Loucy (cell line): ENCODE measurements around the gene RGPD4.

Experiments used
- H2AFZ ChIP-seq: fragments of 200-600 bp; sonication (generic); 2 replicates; pipeline ENCODE4 v1.6.0; 2016; ENCODE audit warnings: antibody characterized with exemption, mild to moderate bottlenecking, low read length, moderate library complexity
- H3F3A ChIP-seq: fragments of 200-600 bp; 2 replicates; pipeline ENCODE4 v1.6.0; 2016; ENCODE audit warnings: antibody characterized with exemption, low read depth, mild to moderate bottlenecking
- H3K27me3 ChIP-seq: fragments of 200-600 bp; sonication (generic); 2 replicates; pipeline ENCODE4 v1.6.1; 2014; ENCODE audit warnings: low read length, mild to moderate bottlenecking; ENCODE audit not compliant: insufficient read depth, poor library complexity, severe bottlenecking
- H3K36me3 ChIP-seq: fragments of 200-600 bp; sonication (generic); 2 replicates; pipeline ENCODE4 v1.6.1; 2016; ENCODE audit warnings: low read length; ENCODE audit not compliant: insufficient read depth
- H3K4me1 ChIP-seq: fragments of 200-600 bp; sonication (generic); 2 replicates; pipeline ENCODE4 v1.5.1; 2014; ENCODE audit warnings: low read length, mild to moderate bottlenecking; ENCODE audit not compliant: insufficient read depth, poor library complexity, severe bottlenecking
- H3K4me2 ChIP-seq: fragments of 200-600 bp; sonication (generic); 2 replicates; pipeline ENCODE4 v1.6.0; 2014; ENCODE audit warnings: antibody characterized with exemption, low read length, low read depth, mild to moderate bottlenecking; ENCODE audit not compliant: poor library complexity, severe bottlenecking
- H3K4me3 ChIP-seq: fragments of 200-600 bp; sonication (generic); 2 replicates; pipeline ENCODE4 v1.5.1; 2014; ENCODE audit warnings: low read length, mild to moderate bottlenecking, mixed read lengths; ENCODE audit not compliant: poor library complexity, severe bottlenecking
- H3K79me2 ChIP-seq: fragments of 200-600 bp; sonication (generic); 2 replicates; pipeline ENCODE4 v1.6.1; 2014; ENCODE audit warnings: low read length; ENCODE audit not compliant: insufficient read depth
- H3K9ac ChIP-seq: fragments of 200-600 bp; sonication (generic); 2 replicates; pipeline ENCODE4 v1.6.0; 2014; ENCODE audit warnings: mild to moderate bottlenecking, low read depth, low read length, moderate library complexity; ENCODE audit not compliant: poor library complexity, severe bottlenecking
- H3K9me2 ChIP-seq: fragments of 200-600 bp; sonication (generic); replicated peaks from 2 replicates; pipeline ENCODE4 v1.6.1; 2016; ENCODE audit warnings: low read depth, low read length, mixed read lengths
- H3K9me3 ChIP-seq: fragments of 200-600 bp; sonication (generic); 2 replicates; pipeline ENCODE4 v1.6.1; 2014; ENCODE audit warnings: mild to moderate bottlenecking, antibody characterized with exemption, low read length, low read depth; ENCODE audit not compliant: insufficient read depth
- H4K20me1 ChIP-seq: fragments of 200-600 bp; sonication (generic); 2 replicates; pipeline ENCODE4 v1.6.0; 2014; ENCODE audit warnings: antibody characterized with exemption, low read length, mild to moderate bottlenecking; ENCODE audit not compliant: insufficient read depth, poor library complexity, severe bottlenecking
- EZH2phosphoT487 ChIP-seq: fragments of 200-600 bp; IDR thresholded peaks from 2 replicates; pipeline ENCODE4 v1.6.1; 2018; ENCODE audit warnings: antibody characterized with exemption, mild to moderate bottlenecking, moderate library complexity, borderline replicate concordance
- TF ChIP-seq, protein P1 (sequence below): fragments of 200-600 bp; sonication (generic); conservative IDR thresholded peaks from 2 replicates; pipeline ENCODE4 v1.5.1; 2014; ENCODE audit warnings: mild to moderate bottlenecking, antibody characterized with exemption, low read length

RGPD4 gene

DNA sequence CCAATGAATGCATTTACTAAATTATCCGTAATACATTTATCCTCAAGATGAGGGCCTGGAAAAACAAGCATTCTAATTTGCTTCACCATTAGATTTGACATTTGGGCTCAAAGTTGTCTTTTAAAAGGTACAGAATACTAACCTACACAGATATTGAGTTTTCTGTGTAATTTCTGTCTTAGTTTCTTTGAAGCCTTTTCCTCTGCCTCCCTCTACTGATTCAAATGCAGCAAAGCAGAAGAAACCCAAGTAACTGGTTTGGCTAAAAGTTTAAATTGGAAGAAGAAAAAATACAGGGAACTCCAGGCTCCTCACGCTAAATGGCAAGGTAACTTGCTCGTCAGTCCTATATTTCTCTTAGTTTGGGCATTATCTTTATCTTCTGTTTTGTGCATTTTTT is 106.3 kb downstream of the RGPD4 start:
- Histone ChIP-seq H3K9me3 (no peaks in the 10 kb centered on the region), H3K4me3 (no peak overlapping the region), H3K9me2 (no peaks in the 10 kb centered on the region), H3K4me2 (no peak overlapping the region), H3K27me3 (no peaks in the 10 kb centered on the region), H3K36me3 (no peaks in the 10 kb centered on the region), H3K9ac (no peak overlapping the region), H3K4me1 (no peaks in the 10 kb centered on the region), H3K79me2 (no peaks in the 10 kb centered on the region), H3F3A (no peaks in the 10 kb centered on the region), H4K20me1 (no peaks in the 10 kb centered on the region), H2AFZ (no peak overlapping the region)
- TF ChIP-seq, protein P1, sequence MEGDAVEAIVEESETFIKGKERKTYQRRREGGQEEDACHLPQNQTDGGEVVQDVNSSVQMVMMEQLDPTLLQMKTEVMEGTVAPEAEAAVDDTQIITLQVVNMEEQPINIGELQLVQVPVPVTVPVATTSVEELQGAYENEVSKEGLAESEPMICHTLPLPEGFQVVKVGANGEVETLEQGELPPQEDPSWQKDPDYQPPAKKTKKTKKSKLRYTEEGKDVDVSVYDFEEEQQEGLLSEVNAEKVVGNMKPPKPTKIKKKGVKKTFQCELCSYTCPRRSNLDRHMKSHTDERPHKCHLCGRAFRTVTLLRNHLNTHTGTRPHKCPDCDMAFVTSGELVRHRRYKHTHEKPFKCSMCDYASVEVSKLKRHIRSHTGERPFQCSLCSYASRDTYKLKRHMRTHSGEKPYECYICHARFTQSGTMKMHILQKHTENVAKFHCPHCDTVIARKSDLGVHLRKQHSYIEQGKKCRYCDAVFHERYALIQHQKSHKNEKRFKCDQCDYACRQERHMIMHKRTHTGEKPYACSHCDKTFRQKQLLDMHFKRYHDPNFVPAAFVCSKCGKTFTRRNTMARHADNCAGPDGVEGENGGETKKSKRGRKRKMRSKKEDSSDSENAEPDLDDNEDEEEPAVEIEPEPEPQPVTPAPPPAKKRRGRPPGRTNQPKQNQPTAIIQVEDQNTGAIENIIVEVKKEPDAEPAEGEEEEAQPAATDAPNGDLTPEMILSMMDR = peak; percentile 78
- no peak for TF ChIP-seq EZH2phosphoT487

DNA sequence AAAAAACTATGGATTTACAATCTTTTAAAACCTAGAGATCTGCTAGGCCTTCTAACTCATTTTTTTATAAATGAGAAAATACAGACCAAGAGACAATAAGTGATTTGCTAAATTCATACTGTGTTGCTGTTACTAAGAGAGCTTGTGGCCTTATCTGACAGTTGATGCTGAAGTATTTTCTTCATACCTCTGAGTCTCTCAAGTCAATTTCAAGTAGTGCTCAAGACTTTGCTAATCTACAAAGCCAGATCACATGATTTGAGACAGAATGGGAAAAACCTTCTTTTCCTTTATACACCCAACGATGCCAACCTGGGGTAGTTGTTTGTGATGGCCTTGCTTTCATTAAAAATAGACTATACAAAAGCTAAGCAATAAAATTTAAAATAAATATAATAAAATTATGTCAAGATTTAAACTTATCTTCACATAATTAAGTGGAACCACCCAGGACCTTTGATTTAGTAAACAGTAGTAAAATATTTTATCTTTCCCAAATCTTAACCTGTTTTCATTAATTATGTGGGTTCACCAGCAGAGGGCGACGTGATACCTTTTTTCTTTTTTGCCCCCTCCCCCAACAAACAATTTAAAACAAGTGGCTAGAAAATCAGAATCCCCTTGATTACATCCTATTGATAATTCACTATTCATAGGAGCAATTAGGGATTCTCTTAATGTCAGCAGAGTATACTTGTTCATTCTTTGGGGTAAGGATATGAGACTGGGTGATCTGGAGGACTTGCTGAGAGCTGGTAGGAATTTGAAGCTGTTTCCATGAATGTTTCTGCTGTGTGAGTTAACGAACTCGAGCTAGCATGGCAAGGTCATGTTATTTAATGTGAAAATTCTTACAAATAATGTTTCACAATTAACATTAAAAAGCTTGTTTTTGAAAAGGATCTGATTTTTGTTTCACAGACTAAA is 110.0 kb downstream of the RGPD4 start:
- no peaks in the 10 kb centered on the region for H3K36me3 ChIP-seq
- H3K9me2 ChIP-seq = no peaks in the 10 kb centered on the region
- H4K20me1 ChIP-seq = no peaks in the 10 kb centered on the region
- H3K79me2 ChIP-seq = no peaks in the 10 kb centered on the region
- no peaks in the 10 kb centered on the region for H3K4me1 ChIP-seq
- no peak overlapping the region for H3K4me3 ChIP-seq
- no peaks in the 10 kb centered on the region for H3K9me3 ChIP-seq
- H3F3A ChIP-seq = no peaks in the 10 kb centered on the region
- H3K27me3 ChIP-seq = no peaks in the 10 kb centered on the region
- no peak overlapping the region for H3K9ac ChIP-seq
- no peak overlapping the region for H3K4me2 ChIP-seq
- TF ChIP-seq EZH2phosphoT487 = no peak
- TF ChIP-seq, protein P1 = peak; percentile 91
- no peak overlapping the region for H2AFZ ChIP-seq
